ENCODE results near the gene ARHGAP26. TPM values are rescaled to one million over a fixed set of nuclear protein-coding genes. Genes with fewer than 3 reads are reported as not detected.

The ARHGAP26 gene
- total RNA-seq, 6 experiments from 2014 or later: 6.7 to 14.5 (median 8.3) TPM

DNA sequence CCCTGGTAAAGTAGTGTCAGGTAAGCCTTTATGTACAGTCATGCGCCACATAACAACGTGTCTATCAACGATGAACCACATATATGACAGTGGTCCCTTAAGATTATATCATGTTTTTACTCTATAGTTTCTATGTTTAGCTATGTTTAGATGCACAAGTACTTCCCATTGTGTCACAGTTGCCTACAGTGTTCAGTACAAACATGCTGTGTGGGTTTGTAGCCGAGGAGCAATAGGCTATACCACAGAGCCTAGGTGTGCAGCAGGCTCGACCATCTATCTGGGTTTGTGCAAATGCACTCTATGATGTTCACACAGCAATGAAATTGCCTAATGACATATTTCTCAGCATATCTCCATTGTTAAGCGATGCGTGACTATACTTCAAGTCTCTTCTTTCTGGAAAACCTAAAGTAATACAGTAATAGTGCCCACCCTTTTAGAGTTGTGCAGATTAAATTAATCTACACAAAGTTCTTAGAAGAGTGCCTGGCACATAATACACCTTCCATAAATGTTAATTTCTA is 295.9 kb downstream of the ARHGAP26 start:
- ATAC-seq (no peak), DNase-seq (no peak)
- no peaks in the 10 kb centered on the region for H3K4me1 ChIP-seq
- WGBS (ENCODE audit: insufficient coverage, low coverage, low lambda C conversion rate, missing lambda C conversion rate): 91% methylated on average over 6 of the region's 7 CpGs
- no peaks in the 10 kb centered on the region for H3K36me3 ChIP-seq
- no peaks in the 10 kb centered on the region for H3K9me3 ChIP-seq
- no peaks in the 10 kb centered on the region for H3K27me3 ChIP-seq
- H3K27ac ChIP-seq: no peak overlapping the region
- TF ChIP-seq POLR2A (IDR thresholded peaks at IDR 0.05): no peak
- TF ChIP-seq, protein P1, sequence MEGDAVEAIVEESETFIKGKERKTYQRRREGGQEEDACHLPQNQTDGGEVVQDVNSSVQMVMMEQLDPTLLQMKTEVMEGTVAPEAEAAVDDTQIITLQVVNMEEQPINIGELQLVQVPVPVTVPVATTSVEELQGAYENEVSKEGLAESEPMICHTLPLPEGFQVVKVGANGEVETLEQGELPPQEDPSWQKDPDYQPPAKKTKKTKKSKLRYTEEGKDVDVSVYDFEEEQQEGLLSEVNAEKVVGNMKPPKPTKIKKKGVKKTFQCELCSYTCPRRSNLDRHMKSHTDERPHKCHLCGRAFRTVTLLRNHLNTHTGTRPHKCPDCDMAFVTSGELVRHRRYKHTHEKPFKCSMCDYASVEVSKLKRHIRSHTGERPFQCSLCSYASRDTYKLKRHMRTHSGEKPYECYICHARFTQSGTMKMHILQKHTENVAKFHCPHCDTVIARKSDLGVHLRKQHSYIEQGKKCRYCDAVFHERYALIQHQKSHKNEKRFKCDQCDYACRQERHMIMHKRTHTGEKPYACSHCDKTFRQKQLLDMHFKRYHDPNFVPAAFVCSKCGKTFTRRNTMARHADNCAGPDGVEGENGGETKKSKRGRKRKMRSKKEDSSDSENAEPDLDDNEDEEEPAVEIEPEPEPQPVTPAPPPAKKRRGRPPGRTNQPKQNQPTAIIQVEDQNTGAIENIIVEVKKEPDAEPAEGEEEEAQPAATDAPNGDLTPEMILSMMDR (IDR thresholded peaks at IDR 0.05): no peak
- H3K4me3 ChIP-seq: no peak overlapping the region
- intact Hi-C loops (cut with DNase I): no loop called here

DNA sequence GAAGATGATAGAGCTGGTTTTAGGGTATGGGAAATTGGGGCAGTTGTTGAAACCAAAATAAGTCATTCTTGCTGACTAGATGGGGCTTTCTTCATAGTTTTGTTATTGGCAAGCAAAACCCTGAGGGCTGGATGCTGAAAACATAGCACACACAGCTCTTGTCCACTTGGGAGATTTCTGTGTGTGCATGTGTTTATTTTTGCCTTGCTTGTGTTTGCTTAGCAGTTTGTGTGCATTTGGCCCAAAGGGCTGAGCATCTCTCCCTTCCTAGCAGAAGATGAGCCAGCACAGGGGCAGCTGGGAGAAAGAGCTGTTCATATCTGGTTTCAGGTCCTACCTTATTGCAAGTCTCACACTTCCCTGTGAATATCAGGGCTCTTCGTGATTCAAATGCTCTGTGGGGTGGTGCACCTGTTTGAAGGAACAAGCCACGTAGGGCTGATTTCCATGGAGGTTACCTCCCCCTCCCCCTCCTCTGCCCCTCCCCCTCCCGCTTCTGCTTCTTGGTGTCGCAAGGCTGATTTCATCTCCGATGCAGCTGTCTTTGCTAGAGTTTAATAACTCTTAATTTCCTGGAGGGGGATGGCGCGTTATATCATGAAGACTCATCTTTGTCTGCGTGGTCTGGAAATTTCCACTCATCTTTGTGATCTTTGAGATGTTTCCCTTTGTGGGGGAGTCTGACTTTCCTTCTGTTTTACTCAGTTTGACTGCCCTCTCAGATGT is 296.5 kb downstream of the ARHGAP26 start:
- no peak for TF ChIP-seq POLR2A (IDR thresholded peaks at IDR 0.05)
- TF ChIP-seq, protein P1 (IDR thresholded peaks at IDR 0.05): no peak
- Histone ChIP-seq H3K4me1 (no peaks in the 10 kb centered on the region), H3K27me3 (no peaks in the 10 kb centered on the region), H3K4me3 (no peak overlapping the region), H3K9me3 (no peaks in the 10 kb centered on the region), H3K27ac (no peak overlapping the region), H3K36me3 (no peaks in the 10 kb centered on the region)
- intact Hi-C loops (cut with DNase I): no loop called here
- DNase-seq: no peak
- no peak for ATAC-seq
- WGBS (ENCODE audit: insufficient coverage, low coverage, low lambda C conversion rate, missing lambda C conversion rate): 61% methylated on average over 8 of the region's 8 CpGs

DNA sequence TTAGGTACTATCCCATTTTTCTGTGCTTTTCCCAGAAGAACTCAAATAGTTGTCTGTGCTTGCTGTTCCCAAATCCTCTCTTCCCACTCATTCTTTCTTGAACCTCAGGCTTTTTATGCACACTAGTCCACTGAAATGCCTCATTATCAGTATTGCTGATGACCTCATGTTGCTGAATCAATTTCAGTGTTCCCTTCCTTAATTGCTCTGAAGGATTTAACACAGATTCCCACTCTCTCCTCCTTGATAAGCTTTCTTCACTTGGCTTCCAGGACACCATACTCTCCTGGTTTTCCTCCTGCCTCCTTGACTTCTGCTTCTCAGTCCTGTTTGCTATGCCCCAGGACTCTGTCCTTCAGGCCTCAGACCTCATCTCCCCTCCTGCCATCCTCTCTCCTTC is 298.5 kb downstream of the ARHGAP26 start:
- H3K36me3 ChIP-seq: no peaks in the 10 kb centered on the region
- TF ChIP-seq POLR2A (IDR thresholded peaks at IDR 0.05): no peak
- TF ChIP-seq, protein P1 (IDR thresholded peaks at IDR 0.05): no peak
- intact Hi-C loops (cut with DNase I): no loop called here
- no peaks in the 10 kb centered on the region for H3K27me3 ChIP-seq
- DNase-seq (no peak), ATAC-seq (no peak)
- no peak overlapping the region for H3K27ac ChIP-seq
- no peaks in the 10 kb centered on the region for H3K4me1 ChIP-seq
- no peaks in the 10 kb centered on the region for H3K9me3 ChIP-seq
- no peak overlapping the region for H3K4me3 ChIP-seq

DNA sequence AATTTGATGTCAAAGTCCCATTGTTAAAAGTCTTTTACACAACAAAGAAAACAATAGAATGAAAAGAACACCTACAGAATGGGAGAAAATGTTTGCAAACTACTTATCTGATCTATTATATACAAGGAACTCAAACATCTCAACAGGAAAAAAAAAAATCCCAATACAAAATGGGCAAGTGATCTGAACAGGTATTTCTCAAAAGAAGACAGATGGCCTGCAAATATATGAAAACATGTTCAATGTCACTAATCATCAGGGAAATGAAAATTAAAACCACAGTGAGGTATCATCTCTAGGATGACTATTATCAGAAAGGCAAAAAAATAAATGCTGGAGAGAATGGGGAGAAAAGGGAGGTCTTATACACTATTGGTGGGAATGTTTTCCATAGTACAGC is 301.8 kb downstream of the ARHGAP26 start:
- TF ChIP-seq, protein P1 (IDR thresholded peaks at IDR 0.05): no peak
- TF ChIP-seq POLR2A (IDR thresholded peaks at IDR 0.05): no peak
- Histone ChIP-seq H3K4me1 (no peaks in the 10 kb centered on the region), H3K27me3 (no peaks in the 10 kb centered on the region), H3K36me3 (no peaks in the 10 kb centered on the region), H3K9me3 (no peaks in the 10 kb centered on the region), H3K27ac (no peak overlapping the region), H3K4me3 (no peak overlapping the region)
- DNase-seq (no peak), ATAC-seq (no peak)
- intact Hi-C loops (cut with DNase I): no loop called here

GRCh38 chr5:143072734-143073133 is 302.6 kb downstream of the ARHGAP26 start:
- Histone ChIP-seq H3K4me1 (no peaks in the 10 kb centered on the region), H3K36me3 (no peaks in the 10 kb centered on the region), H3K9me3 (no peaks in the 10 kb centered on the region), H3K27me3 (no peaks in the 10 kb centered on the region), H3K27ac (no peak overlapping the region), H3K4me3 (no peak overlapping the region)
- DNase-seq (no peak), ATAC-seq (no peak)
- intact Hi-C loops (cut with DNase I): no loop called here
- TF ChIP-seq, protein P1 (IDR thresholded peaks at IDR 0.05): no peak
- no peak for TF ChIP-seq POLR2A (IDR thresholded peaks at IDR 0.05)
